GDM1 (cell line): ENCODE data around the gene ACTN2.

Experiments used
- DNase-seq: peaks from one replicate; lab custom pipeline; 2025; lab: John Stamatoyannopoulos, UW

ACTN2 gene

GRCh38 chr1:236742421-236743160 is 56.3 kb downstream of the ACTN2 start:
- no peak for DNase-seq

GRCh38 chr1:236744533-236744932 is 58.2 kb downstream of the ACTN2 start:
- no peak for DNase-seq

DNA sequence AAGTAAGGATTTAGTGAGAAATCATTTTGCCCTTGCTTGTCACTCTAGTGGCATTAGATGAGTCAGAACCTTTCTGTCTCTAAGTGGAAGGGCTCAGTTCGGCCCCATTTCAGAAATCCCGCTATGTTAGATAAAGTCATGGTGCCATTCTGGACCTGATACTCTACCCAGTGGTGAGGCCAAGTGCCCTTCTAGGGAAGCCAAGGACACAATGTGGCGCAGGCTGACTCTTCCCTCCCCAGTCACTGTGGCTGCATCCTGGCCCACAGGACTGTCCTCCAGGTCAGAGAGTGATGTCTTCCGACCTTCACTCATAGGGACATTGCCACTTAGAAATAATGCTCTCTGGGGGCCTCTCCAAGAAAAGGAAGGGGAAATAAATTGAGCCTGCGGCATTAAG is 60.5 kb downstream of the ACTN2 start:
- DNase-seq, result no peak

- DNase-seq, result no peak
These were observed 61.1 kb downstream of the ACTN2 start for GRCh38 chr1:236747311-236747985.

DNA sequence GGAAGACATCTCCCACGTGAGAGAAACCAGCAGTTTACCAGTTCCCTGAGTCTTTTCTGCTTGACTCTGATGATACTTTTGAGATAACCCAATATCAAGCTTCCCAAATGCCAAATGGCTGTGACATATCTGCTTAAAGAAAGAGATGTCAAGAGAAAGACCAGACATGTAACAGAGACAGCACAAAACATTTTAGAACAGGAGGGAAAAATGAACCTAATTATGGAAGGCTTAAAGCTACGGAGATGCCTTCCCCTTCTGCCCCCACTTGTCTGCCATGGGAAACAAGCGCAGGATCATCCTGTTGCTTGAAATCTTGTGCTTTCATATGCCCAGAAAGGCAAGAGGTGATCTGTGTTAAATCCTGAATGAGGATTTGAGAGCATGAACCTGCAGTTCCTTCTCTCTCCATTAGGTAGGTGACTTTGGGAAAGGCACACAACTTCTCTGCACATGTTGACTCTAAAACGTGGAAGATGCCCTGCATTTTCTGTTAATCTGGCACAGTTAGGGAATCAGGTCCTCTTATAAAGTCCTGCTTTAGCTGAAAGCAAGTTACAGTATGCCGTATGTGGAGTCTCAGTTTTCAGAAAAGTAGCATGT is 62.1 kb downstream of the ACTN2 start:
- DNase-seq, result no peak

- no peak for DNase-seq
These were observed 64.6 kb downstream of the ACTN2 start for GRCh38 chr1:236750928-236751327.

- no peak for DNase-seq
These were observed 65.1 kb downstream of the ACTN2 start for GRCh38 chr1:236751385-236751784.

DNA sequence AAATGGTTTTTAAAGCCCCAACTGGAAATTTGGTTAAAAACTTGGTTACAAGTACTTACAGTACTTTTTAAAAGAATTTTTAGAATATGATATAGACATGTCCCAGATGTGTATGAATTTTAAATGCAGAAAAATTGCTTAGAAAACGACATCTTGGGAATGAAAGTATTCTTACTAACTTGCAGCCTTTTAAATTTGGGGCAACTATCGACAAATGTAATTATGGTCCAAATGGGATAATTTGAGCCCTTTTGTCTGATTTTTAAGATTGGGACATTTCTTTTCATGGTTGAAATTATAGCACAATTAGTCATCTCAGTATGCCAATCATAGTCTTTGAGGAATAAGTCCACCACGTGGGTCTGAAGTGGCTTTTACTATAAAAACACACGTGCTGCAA is 65.6 kb downstream of the ACTN2 start:
- no peak for DNase-seq

DNA sequence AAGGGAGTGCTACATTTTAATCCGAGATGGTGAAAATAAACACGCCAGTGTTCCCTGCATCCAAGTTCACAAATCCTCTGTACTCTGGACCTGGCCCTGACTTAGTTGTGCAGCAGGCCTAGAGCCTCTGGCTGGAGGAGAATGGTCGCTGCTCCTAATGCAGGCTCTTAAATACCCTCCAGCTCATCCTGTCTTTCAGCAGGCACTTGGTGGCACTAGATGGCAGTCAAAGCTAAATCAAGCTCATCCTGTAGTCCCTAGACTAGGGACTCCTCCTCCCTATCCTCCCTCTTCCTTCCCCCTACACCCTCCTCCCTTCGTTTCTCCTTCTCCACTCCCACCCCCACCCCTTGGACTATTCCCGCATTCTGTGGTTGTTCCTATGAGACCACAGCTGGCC is 67.2 kb downstream of the ACTN2 start:
- no peak for DNase-seq

DNA sequence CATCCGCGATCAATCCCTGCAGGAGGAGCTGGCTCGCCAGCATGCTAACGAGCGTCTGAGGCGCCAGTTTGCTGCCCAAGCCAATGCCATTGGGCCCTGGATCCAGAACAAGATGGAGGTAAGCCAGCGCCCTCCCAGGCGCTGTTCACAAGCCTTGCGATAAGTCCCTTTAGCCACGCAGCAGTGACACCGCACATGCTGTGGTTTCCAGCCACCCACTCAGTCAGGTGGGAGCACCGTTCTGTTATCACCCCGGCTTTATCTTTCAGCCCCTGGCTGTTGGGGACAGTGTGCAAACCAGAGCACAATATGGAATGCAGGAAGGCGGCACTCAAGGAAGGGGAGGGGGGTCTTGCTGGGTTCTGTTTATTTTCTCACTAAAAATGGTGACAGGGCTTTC is 67.7 kb downstream of the ACTN2 start:
- no peak for DNase-seq

GRCh38 chr1:236754525-236755210 is 68.4 kb downstream of the ACTN2 start:
- no peak for DNase-seq

DNA sequence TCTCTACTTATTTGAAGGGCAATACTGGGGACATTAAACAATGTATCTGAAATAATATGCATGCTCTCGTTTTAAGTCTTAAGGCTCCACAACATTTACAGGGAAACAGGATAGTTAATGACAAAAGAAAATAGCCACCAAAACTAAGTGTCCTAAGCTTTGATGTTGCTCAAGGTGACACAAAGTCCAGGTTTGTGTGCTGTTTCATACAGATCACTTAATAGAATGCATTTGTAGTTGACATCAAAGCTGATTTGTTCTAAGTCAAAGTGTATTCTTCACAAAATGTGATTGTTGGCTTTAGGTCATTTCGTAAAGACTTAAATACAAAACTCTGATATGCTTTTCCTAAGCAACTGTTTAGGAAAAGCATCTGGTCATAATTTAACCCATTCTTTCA is 71.3 kb downstream of the ACTN2 start:
- DNase-seq, result no peak

DNA sequence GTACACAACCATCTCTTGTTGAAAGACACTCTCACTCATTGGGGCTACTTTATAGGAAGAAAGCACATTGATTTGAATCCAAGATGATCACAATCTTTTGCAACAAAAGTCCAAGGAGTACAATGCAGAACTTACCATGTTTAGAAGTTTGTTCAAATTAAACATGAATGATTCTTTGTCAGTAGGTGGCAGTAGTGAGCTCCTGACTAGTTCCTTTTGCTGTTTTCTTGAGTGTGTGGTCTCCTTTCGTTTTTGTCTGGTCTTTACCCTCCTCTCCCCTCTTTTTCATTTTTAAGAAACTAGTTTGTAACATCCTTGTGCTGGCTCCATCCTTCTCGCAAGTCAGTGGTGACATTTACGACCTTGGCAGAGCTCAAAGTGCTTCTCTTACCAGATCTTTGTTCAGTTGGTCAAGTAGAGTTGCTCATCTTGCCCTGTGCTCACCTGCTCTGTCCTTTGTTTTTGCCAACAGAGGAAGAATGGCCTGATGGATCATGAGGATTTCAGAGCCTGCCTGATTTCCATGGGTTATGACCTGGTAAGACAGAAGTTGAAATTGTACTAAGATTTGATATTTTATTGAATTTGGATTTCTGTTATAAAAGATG is 73.1 kb downstream of the ACTN2 start:
- DNase-seq, result no peak

DNA sequence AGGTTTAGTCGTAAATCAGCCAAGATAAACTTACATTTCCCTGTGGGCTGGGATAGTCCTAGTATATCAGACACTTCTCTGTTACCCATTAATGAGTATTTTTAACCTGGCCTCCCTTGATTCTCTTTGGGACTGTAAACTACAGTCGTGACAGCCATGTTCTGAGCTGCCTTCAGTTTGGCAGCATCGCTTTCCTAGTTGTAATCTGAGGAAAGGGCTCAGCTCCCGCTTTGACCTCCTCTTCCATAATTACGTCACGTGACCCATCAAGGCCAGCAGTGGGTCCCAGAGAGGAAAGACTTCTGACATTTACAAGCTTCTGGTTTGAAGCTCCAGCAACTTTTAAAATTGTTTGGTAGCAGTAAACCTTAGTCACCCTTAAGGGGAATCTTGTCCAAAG is 74.2 kb downstream of the ACTN2 start:
- DNase-seq, result no peak

GRCh38 chr1:236760986-236761385 is 74.7 kb downstream of the ACTN2 start:
- no peak for DNase-seq

DNA sequence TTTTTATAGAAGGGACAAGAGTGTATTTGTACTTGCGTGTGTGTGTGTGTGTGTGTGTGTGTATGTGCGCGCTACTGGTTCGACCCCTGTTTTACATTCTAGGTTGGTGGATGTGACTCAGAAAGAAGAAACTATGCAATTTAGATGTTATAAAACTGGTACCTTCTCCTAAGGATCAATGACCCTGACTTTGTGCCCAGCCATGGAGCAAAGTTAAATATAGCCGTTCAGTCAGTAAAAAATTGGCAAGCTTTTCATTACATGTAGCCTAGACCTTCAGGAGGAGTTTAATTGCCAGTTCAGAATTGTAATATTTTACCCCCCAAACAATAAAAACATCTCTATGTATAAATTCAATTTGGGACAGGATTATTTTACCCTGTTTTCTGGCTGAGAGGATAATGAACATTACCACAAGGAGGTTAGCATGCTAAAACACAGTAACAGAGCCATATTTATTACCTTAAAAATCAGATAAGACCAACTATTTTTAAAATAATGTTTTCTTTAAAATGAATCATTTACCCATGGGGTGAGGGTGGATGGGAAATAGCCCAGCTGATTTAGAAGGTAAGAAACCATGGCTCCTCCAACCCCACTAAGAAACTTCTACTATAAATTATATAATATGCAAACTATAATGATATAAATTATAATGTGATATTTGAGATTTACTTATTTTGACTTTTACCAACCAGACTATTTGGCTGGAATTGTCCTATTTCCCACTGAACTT is 75.3 kb downstream of the ACTN2 start:
- DNase-seq, result no peak

- no peak for DNase-seq
These were observed 76.1 kb downstream of the ACTN2 start for GRCh38 chr1:236762410-236762809.

- DNase-seq, result no peak
These were observed 79.5 kb downstream of the ACTN2 start for GRCh38 chr1:236765831-236766230.

- no peak for DNase-seq
These were observed 80.2 kb downstream of the ACTN2 start for GRCh38 chr1:236766506-236766905.

- DNase-seq, result no peak
These were observed 81.0 kb downstream of the ACTN2 start for GRCh38 chr1:236767276-236767675.

GRCh38 chr1:236768601-236769000 is 82.3 kb downstream of the ACTN2 start:
- no peak for DNase-seq

GRCh38 chr1:236773919-236774318 is 87.6 kb downstream of the ACTN2 start:
- no peak for DNase-seq
